Breast epithelium (tissue), 4 donors: ENCODE results near the gene ELOB. TPM values are rescaled to one million over a fixed set of nuclear protein-coding genes. Genes with fewer than 3 reads are reported as not detected.

Experiments
- DNase-seq, 2 donors: peaks; one replicate each; pipeline ENCODE4 v3.0.0-alpha.2; 2019; ENCODE audit warnings: low spot score in 2 of 2
- H3K27ac ChIP-seq, 2 donors: fragments of 200-600 bp; sonication (generic) in 1 of 2; one replicate each; pipeline ENCODE4 v1.5.1; 2016 to 2019; ENCODE audit warnings: mild to moderate bottlenecking in 1 of 2
- H3K27me3 ChIP-seq, 2 donors: fragments of 200-600 bp; sonication (generic) in 1 of 2; one replicate each; pipeline versions ENCODE4 v1.5.1 to v1.6.0; 2017 to 2019; ENCODE audit warnings: control low read depth in 1 of 2, mild to moderate bottlenecking in 1 of 2
- H3K36me3 ChIP-seq: fragments of 200-600 bp; one replicate; pipeline ENCODE4 v1.5.1; 2019
- H3K4me1 ChIP-seq, 2 donors: fragments of 200-600 bp; sonication (generic); one replicate each; pipeline ENCODE4 v1.5.1; 2016 to 2019; ENCODE audit warnings: control low read depth in 1 of 2
- H3K4me3 ChIP-seq, 3 donors: fragments of 200-600 bp; sonication (generic); 1 replicate in 2 of 3; 2 replicates in 1 of 3; pipeline ENCODE4 v1.5.1; 2016 to 2019; ENCODE audit warnings: mild to moderate bottlenecking in 3 of 3, moderate library complexity in 2 of 3
- H3K9me3 ChIP-seq, 2 donors: fragments of 200-600 bp; sonication (generic) in 1 of 2; one replicate each; pipeline ENCODE4 v1.5.1; 2016 to 2019; ENCODE audit warnings: control low read depth in 1 of 2
- CTCF ChIP-seq, 3 donors: fragments of 450-650 bp; IDR thresholded peaks; one replicate each; pipeline ENCODE4 v1.5.1; 2016 to 2017; ENCODE audit warnings: antibody characterized with exemption in 3 of 3, mild to moderate bottlenecking in 3 of 3, moderate library complexity in 3 of 3
- POLR2A ChIP-seq: fragments of 450-650 bp; IDR thresholded peaks from one replicate; pipeline ENCODE4 v1.6.1; 2016; ENCODE audit warnings: antibody characterized with exemption, mild to moderate bottlenecking, moderate library complexity
- POLR2AphosphoS5 ChIP-seq, 3 donors: sonication (generic); formaldehyde crosslinking; IDR thresholded peaks; one replicate each; pipeline ENCODE4 v1.6.1; 2017; ENCODE audit warnings: antibody characterized with exemption in 3 of 3
- intact Hi-C: fragments of 100-400 bp; cut with DNase I; formaldehyde crosslinking; loops from one replicate; pipeline ENCODE4 v1.15.1; 2023; ENCODE audit warnings: low total_unique reads
- total RNA-seq, 3 donors: library from RNA; depleted of rRNA; stranded (reverse); fragments of >200 nt; gene quantifications; one replicate each; pipeline ENCODE4 v1.1.0, GENCODE V29; 2016

Gene ELOB
- total RNA-seq, 3 donors from 2014 or later: 147 to 292 (median 230) TPM

- no peak for DNase-seq
- intact Hi-C loops: no loop called here
Observed at GRCh38 chr16:2737895-2738418, 39.1 kb downstream of the ELOB start.

DNA sequence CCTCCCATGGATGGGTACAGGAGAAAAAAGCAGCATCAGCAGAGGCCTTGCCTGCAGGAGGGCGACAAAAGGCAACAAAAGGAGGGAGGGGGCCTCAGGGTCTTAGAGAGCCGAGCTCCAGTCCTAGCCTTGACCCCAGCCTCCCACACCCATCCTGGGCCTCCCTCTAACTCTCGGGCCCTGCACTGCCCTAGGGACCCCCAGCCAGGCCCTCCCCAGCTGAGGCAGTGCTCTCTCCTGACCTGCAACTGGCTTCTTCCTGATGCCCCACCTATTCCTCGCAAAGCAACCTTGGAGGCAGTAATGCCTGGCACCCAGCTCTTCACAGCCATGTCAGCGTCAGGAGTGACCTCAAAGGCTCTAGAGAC, 39.9 kb downstream of the ELOB start:
- H3K36me3 ChIP-seq: no peaks in the 10 kb centered on the region
- intact Hi-C loops: no loop called here
- H3K27me3 ChIP-seq: no peaks in the 10 kb centered on the region
- H3K27ac ChIP-seq: no peak overlapping the region
- H3K4me1 ChIP-seq: no peaks in the 10 kb centered on the region
- H3K9me3 ChIP-seq: no peaks in the 10 kb centered on the region
- no peak for DNase-seq
- no peak for TF ChIP-seq POLR2A
- TF ChIP-seq CTCF (IDR thresholded peaks at IDR 0.05): no peak
- no peak for TF ChIP-seq POLR2AphosphoS5 (IDR thresholded peaks at IDR 0.05)
- H3K4me3 ChIP-seq: no peak overlapping the region

More at GRCh38 chr16:2737895-2738418, 39.1 kb downstream of the ELOB start:
- TF ChIP-seq POLR2AphosphoS5 (IDR thresholded peaks at IDR 0.05) (no peak), POLR2A (no peak), CTCF (IDR thresholded peaks at IDR 0.05) (no peak)
- no peak overlapping the region for H3K4me3 ChIP-seq
- H3K4me1 ChIP-seq: no peaks in the 10 kb centered on the region
- H3K27ac ChIP-seq: no peak overlapping the region
- no peaks in the 10 kb centered on the region for H3K9me3 ChIP-seq
- no peaks in the 10 kb centered on the region for H3K36me3 ChIP-seq
- no peaks in the 10 kb centered on the region for H3K27me3 ChIP-seq

GRCh38 chr16:2736476-2737237, 40.4 kb downstream of the ELOB start:
- Histone ChIP-seq H3K9me3 (no peaks in the 10 kb centered on the region), H3K36me3 (no peaks in the 10 kb centered on the region), H3K27me3 (no peaks in the 10 kb centered on the region), H3K4me1 (no peaks in the 10 kb centered on the region), H3K27ac (no peak overlapping the region), H3K4me3 (no peak overlapping the region)
- intact Hi-C loops: no loop called here
- no peak for DNase-seq
- TF ChIP-seq POLR2AphosphoS5 (IDR thresholded peaks at IDR 0.05): no peak
- TF ChIP-seq POLR2A: no peak
- TF ChIP-seq CTCF (IDR thresholded peaks at IDR 0.05): no peak

DNA sequence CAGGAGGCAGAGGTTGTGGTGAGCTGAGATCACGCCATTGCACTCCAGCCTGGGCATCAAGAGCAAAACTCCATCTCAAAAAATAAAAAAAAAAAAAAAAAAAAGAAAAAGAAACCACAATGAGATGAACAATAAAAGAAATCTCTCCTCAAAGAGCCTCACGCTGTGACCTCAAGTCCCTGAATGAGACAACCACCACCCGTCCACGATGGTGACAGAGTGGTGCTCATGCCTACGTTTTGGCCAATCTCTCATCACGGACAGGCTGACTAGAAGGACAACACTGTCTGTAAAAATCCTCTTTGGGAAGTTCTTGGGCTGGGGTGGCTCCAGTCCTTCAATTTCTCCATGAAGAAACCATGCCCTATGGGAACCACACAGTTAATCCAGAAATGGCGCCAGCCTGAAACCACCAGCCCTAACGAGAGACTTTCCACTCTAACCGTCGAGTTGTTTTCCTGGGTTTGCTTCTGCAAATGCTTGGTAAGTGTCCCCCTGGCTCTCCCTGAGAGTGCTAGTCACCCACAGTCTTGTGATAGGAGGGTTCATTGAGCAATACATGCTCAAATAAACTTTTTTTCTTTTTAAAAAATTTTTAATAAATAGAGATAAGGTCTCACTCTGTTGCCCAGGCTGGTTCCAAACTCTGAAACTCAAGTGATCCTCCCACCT, 42.1 kb downstream of the ELOB start:
- H3K36me3 ChIP-seq: no peaks in the 10 kb centered on the region
- no peak overlapping the region for H3K4me3 ChIP-seq
- no peaks in the 10 kb centered on the region for H3K27me3 ChIP-seq
- DNase-seq: no peak
- no peak for TF ChIP-seq CTCF (IDR thresholded peaks at IDR 0.05)
- no peak for TF ChIP-seq POLR2AphosphoS5 (IDR thresholded peaks at IDR 0.05)
- no peak for TF ChIP-seq POLR2A
- H3K27ac ChIP-seq: no peak overlapping the region
- no peaks in the 10 kb centered on the region for H3K9me3 ChIP-seq
- intact Hi-C loops: no loop called here
- no peaks in the 10 kb centered on the region for H3K4me1 ChIP-seq

GRCh38 chr16:2728034-2728433, 49.0 kb downstream of the ELOB start:
- H3K27ac ChIP-seq: no peak overlapping the region
- H3K36me3 ChIP-seq: no peaks in the 10 kb centered on the region
- DNase-seq: no peak
- TF ChIP-seq POLR2AphosphoS5 (IDR thresholded peaks at IDR 0.05) (no peak), CTCF (IDR thresholded peaks at IDR 0.05) (no peak), POLR2A (no peak)
- H3K4me1 ChIP-seq: no peaks in the 10 kb centered on the region
- no peaks in the 10 kb centered on the region for H3K9me3 ChIP-seq
- no peak overlapping the region for H3K4me3 ChIP-seq
- intact Hi-C loops: no loop called here
- no peaks in the 10 kb centered on the region for H3K27me3 ChIP-seq
